GM18498 (cell line): Measurements from ENCODE around the gene COMMD3.

Source experiments
- ATAC-seq: cut with Tn5 transposase; IDR thresholded peaks from one replicate; pipeline ENCODE4 v1.9.1; 2021; ENCODE audit warnings: mild to moderate bottlenecking, moderate library complexity; ENCODE audit not compliant: unreplicated experiment

Gene COMMD3

DNA sequence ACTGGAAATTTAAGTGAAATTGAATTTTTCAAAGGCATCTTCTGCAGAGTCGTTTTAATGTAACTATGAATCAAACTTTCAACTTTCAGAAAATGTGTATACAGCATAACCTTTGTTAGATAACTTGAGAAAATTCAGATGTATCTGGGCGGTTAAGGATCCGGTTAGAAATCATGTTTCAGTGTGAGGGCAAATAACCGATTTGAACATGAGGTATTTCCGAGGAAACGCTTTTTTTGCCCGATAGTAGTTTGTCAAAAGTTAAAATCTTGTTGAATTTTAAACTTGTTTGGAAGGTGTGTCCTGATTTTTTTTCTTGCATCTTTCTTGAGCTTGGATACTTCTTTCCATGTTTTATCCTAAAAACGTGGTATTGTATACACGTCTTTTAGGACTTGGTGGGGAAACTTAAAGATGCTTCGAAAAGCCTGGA, 3.4 kb downstream of the COMMD3 start:
- ATAC-seq = no peak

- ATAC-seq = no peak
These were observed 3.9 kb downstream of the COMMD3 start for GRCh38 chr10:22319980-22320558.

DNA sequence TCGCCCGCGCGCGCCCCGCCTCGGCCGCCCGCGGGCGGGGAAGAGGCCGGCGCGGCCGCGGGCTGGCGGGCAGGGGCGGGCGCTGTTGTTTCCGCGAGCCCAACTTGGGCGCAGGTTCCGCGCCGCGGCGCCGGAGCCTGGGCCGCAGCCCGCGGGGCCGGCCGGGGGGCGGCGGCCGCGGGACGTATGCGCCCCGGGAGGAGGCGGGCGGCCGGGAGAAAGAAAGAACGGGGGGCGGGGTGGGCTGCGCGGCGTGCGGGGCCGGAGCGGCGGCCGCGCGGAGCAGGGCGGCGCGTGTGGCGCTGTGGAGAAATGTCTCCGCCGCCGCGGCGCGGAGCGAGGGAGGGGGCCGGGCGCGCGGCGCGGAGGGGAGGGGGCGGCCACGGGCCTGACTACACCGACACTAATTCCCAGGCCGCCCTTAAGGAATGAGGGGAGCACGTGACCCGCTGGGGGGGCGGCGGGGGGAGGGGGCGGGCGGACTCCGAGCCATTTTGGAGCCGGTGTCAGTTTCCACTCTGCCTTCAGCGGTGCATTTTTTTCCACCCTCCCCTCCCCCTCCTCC, 4.5 kb downstream of the COMMD3 start, which contains the start of gene BMI1:
TSS of gene BMI1 (plus strand) at position 509 of the 565 bp plus-strand sequence. CDS start 5,351 bp downstream, outside the sequence.
- peak; percentile 34 for ATAC-seq

GRCh38 chr10:22321156-22321923, 5.2 kb downstream of the COMMD3 start:
- ATAC-seq = peak; percentile 22

- no peak for ATAC-seq
These were observed 5.9 kb downstream of the COMMD3 start for GRCh38 chr10:22321924-22322640.

GRCh38 chr10:22322641-22323160, 6.5 kb downstream of the COMMD3 start:
- ATAC-seq = no peak

DNA sequence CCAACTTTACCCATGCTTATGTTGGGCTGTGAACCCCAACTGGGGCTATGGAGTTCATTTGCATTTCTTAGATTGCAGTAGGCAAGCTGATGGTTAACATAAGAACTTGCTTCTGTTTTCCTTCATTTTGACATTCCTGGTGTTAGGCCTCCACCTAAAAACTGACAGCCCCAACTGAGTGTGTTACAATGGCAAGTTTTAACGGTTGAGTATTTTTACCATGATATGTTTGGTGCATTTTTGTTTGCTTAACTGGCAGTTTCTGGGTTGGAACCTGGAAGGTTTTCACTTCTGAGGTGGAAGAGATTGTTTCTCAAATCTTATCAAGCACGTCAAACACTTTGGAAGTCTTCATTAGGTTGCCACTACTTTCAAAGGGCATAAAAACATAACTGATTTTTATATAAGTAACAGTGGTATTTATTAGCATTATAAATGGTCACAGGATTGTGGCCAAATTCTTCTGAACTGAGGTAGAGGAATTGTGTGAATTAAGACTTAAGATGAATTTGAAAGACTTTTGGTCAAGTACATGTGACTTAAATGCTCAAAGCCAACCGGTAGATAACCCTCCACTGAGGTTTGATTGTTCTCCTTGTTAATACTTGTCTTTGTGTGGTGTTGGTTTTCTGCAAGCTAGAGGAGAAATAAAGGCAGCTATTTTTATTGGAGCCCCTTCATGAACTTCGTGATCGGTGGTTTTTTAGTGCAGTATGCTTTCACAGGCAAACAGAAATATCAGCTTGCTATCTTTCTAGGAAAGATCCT, 7.5 kb downstream of the COMMD3 start:
- ATAC-seq = no peak

DNA sequence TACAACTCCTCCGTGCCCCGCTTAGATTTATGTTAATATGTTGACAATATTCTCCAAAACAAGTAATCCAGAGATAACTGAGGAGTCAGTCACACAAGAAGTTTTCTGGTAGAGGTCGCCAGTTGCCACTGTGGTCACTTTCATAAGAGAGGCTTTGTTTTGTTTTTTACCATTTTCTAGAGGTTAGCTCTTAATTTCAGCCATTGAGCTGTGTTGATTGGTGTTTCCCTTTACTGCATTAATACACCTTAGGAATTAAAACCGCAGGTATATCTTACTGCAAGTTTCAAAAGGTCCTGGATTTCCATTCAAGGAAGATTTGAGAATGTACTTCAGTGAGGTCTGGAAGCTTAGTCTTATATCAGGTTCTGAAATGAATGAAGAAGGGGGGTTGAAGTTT, 8.2 kb downstream of the COMMD3 start:
- no peak for ATAC-seq

- ATAC-seq = no peak
These were observed 8.7 kb downstream of the COMMD3 start for GRCh38 chr10:22324893-22325271.

- peak; percentile 55 for ATAC-seq
These were observed 9.3 kb downstream of the COMMD3 start for GRCh38 chr10:22325272-22326144.

DNA sequence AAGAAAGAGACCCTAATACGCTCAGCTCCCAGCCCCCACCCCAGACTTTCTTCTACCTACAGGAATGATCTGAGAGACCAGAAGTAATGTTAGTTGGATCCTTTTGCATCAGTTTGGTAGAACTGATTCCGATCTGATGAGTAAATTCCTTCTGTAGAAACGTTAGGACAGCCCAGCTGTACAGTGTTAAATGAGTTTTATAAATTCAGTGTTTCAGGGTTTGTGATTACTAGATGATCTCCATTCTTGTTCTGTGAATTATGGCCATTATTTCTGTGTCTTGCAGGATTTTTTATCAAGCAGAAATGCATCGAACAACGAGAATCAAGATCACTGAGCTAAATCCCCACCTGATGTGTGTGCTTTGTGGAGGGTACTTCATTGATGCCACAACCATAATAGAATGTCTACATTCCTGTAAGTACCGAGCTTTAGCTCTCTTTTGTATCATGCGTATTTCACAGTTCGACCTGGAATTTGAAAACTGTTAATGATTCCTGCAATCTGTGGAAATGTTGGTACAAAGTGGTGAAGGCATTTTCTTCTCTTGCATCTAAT, 10.0 kb downstream of the COMMD3 start:
- ATAC-seq = no peak

DNA sequence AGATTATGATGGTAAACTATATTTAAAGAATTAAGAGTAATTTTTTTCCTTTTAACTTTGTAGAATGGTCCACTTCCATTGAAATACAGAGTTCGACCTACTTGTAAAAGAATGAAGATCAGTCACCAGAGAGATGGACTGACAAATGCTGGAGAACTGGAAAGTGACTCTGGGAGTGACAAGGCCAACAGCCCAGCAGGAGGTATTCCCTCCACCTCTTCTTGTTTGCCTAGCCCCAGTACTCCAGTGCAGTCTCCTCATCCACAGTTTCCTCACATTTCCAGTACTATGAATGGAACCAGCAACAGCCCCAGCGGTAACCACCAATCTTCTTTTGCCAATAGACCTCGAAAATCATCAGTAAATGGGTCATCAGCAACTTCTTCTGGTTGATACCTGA, 13.0 kb downstream of the COMMD3 start:
- no peak for ATAC-seq

- no peak for ATAC-seq
These were observed 16.0 kb downstream of the COMMD3 start for GRCh38 chr10:22332116-22332692.

GRCh38 chr10:22333167-22333974, 17.2 kb downstream of the COMMD3 start:
- no peak for ATAC-seq

- ATAC-seq = no peak
These were observed 17.7 kb downstream of the COMMD3 start for GRCh38 chr10:22333975-22334282.

- ATAC-seq = no peak
These were observed 18.4 kb downstream of the COMMD3 start for GRCh38 chr10:22334414-22335172.

DNA sequence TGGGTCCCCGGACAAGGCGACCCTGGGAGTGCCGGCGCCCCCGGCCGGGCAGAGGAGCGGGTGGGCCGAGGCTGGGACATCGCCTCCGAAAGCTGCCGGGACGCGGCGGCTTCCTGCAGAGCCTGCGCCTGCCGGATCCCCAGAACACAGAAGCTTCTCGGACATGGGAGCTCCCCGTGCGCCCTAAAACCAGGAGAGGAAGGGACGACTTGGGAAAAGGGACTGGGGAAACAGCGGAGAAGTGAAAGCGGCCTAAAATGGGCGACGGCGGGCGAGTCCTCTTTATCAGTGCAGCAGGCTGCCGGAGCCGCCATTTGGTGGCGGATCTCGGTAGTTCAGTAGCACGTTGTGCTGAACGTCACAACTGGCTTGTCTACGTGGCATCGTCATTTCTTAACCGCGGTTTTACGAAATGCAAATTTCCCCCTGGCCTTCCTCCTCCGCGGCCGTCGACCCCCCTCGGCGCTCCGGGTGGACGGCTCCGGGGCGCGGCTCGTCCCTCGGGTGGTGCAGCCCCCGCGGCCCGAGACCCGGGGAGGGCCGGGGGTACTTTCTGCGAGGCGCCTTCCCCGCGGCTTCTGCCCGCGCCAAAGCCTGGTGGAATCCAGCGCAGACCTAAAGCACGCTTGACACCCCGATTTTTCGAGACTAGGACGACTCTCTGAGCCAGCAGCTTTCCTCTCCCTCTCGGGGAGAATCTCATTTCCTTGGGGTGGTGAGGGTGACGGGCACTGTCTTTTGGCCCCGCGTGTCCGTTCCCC, 19.2 kb downstream of the COMMD3 start:
- ATAC-seq = peak; percentile 61
